Measurements from ENCODE around the gene TIFAB.

DNA sequence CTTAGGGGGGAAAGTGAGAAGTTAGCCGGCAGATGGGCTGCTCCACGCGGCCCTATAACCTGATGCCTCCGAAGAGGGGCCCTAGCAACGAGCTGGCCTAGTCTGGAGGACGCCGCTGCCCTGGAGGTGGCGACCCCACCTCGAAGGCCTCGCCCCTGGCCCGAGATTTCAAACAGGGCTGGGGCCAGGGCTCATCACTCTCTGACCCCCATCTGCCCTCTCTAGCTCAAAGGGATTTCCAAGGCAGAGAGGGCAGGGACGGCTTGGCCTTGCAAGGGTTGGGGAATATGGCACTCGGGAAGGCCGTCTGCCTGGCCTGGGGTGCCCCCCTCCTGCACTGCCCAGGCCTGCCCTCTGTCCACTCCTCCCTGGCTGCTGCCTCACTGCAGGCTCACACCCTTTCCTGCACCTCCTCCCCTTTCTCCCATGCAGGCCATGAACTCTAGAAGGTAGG, 25.5 kb upstream of the TIFAB start:
- TF ChIP-seq POLR2A (IDR thresholded peaks at IDR 0.05), result no peak
- TF ChIP-seq, protein P1, sequence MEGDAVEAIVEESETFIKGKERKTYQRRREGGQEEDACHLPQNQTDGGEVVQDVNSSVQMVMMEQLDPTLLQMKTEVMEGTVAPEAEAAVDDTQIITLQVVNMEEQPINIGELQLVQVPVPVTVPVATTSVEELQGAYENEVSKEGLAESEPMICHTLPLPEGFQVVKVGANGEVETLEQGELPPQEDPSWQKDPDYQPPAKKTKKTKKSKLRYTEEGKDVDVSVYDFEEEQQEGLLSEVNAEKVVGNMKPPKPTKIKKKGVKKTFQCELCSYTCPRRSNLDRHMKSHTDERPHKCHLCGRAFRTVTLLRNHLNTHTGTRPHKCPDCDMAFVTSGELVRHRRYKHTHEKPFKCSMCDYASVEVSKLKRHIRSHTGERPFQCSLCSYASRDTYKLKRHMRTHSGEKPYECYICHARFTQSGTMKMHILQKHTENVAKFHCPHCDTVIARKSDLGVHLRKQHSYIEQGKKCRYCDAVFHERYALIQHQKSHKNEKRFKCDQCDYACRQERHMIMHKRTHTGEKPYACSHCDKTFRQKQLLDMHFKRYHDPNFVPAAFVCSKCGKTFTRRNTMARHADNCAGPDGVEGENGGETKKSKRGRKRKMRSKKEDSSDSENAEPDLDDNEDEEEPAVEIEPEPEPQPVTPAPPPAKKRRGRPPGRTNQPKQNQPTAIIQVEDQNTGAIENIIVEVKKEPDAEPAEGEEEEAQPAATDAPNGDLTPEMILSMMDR (IDR thresholded peaks at IDR 0.05), result no peak

Measured in lower leg skin (tissue), 3 donors.